ENCODE measurements around the gene SNX8.
"Not testable (repeated sequence)": the region's sequence is repeated elsewhere in the genome, so short reads cannot be mapped to it uniquely, and the experiment has no call there.

The SNX8 gene

GRCh38 chr7:2314209-2314955 is at the start of gene SNX8:
Gene SNX8, minus strand, starts transcription at chr7:2314441. Its CDS starts 20 bp downstream, at chr7:2314421.
- peak; percentile 98 for DNase-seq (ENCODE audit: low spot score)

DNA sequence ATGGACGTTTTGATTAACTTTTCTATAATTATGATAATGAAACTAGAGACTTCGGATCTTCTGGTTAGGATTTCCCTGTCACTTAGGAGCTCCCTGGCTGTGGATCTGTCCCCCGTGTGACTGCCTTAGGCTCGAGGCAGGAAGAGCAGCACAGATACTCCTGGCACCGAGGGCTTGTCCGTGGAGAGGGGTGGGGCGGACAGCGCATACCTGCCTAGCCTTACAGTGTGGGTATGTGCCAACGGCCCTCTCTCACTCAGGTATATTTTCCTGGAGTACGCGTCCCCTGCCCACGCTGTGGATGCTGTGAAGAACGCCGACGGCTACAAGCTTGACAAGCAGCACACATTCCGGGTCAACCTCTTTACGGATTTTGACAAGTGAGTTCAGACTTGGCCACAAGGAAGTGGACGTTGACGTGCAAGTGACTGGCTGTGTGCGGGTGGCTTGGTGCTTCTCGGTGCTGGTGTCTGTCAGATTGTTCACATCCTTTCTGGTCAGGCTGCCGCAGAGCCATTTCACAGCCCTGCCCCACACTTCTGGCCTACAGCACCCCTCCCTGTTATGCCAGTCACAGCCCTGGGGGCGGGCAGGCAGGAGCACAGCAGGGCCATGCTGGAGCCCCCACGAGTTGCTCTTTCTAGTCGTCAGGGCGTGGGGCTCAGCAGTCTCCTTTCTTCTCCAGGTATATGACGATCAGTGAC is 48.3 kb upstream of the SNX8 start:
- no peak for DNase-seq (ENCODE audit: low spot score)

- no peak for DNase-seq (ENCODE audit: low spot score)
Observed at GRCh38 chr7:2360796-2361195, 46.6 kb upstream of the SNX8 start.

GRCh38 chr7:2359610-2360009 is 45.4 kb upstream of the SNX8 start:
- DNase-seq (ENCODE audit: low spot score) = no peak

DNA sequence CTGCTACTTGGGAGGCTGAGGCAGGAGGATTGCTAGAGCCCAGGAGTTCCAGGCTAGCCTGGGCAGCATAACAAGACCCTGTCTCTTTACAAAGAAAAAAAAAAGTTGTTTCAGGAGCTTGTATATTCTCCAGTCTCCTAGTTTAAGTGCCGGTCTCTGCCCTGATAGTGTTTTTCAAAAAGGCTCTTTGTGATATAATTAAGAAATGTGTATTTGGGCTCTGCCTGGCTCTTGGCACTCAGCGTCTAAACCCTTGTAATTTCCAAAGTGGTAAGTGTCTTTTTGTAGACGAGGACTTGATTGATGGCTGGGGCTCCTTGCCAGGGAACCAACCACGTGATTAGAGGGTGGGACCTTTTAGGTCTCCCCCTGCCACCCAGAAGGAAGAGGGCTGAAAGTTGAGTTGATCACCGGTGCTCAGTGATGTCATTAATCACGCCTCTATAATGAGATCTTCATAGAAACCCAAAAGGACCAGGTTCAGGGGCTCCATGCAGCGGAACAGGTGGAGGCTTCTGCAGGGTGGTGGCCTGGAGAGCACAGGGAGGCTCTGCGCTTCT is 44.8 kb upstream of the SNX8 start:
- no peak for DNase-seq (ENCODE audit: low spot score)

GRCh38 chr7:2357571-2357970 is 43.3 kb upstream of the SNX8 start:
- peak; percentile 4 for DNase-seq (ENCODE audit: low spot score)

GRCh38 chr7:2357165-2357564 is 42.9 kb upstream of the SNX8 start:
- DNase-seq (ENCODE audit: low spot score) = peak; percentile 5

- DNase-seq (ENCODE audit: low spot score) = no peak
Observed at GRCh38 chr7:2355705-2356008, 41.4 kb upstream of the SNX8 start.

- DNase-seq (ENCODE audit: low spot score) = no peak
Observed at GRCh38 chr7:2354939-2355704, 40.9 kb upstream of the SNX8 start.

DNA sequence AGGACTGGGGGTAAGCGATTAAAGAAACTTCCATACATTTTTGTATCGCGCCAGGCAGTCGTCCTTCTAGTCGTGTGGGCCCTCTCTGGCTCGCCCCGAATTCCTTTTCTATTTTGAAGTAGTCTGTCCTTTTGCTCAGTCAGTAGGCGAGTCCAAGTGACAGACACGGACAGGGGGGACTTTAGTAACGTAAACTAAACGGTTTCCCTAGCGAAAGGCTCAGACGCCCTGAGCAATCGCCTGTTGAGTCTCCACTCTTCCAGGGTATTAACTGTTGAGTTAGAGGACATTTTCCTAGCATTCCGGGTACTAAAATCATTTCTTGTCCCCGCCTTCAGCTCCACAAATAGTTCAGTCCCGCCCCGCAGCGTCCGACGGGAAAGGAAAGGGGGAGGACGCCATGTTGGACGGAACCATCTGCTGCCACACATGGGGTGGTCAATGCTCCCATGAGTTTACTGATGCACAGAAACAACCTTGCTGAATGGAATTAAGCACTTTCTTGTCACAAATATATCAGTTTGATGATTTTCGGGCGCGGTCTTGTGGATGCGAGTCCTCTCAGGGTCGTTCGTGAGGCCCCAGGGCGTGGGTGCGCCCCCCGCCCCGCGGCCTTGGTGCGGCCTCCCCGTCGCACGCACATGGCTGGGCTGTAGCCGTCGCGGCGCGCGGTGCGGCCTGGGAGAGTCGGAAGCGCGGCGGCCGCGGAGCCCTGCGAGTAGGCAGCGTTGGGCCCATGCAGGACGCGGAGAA is 40.1 kb upstream of the SNX8 start, which contains the start of gene EIF3B:
EIF3B (plus strand) TSS at position 642 of the 753 bp plus-strand sequence; CDS start at position 737, 95 bp downstream.
- peak; percentile 93 for DNase-seq (ENCODE audit: low spot score)

GRCh38 chr7:2353936-2354185 is 39.6 kb upstream of the SNX8 start:
- DNase-seq (ENCODE audit: low spot score) = peak; percentile 96

DNA sequence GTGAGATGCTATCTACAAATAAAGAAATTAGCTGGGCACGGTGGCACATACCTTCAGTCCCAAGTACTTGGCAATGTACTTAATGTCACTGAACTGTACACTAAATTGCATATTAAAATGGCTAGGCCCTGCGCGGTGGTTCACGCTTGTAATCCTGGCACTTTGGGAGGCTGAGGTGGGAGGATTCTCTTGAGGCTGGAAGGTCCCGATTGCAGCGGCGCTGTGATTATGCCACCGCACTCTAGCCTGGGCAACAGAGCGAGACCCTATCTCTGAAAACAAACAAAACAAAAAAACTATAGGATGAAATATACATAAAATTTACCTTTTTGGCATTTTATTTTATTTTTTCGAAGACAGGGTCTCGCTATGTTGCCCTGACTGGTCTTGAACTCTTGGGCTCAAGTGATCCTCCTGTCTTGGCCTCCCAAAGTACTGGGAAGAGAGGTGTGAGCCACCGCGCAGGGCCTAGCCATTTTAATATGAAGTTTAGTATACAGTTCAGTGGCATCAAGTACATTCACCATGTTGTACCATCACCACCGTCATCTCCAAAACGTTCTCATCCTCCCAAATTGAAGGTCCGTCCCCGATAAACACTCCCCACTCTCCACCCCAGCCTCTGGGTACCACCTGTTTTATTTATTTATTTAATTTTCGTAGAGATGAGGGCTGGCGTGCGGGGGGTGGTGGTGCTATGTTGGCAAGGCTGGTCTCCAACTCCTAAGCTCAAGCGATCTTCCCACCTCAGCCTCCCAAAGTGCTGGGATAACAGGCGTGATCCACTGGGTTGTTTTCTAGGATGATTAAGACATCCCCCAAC is 39.1 kb upstream of the SNX8 start:
- no peak for DNase-seq (ENCODE audit: low spot score)

GRCh38 chr7:2350861-2351260 is 36.6 kb upstream of the SNX8 start:
- no peak for DNase-seq (ENCODE audit: low spot score)

- no peak for DNase-seq (ENCODE audit: low spot score)
Observed at GRCh38 chr7:2350055-2350454, 35.8 kb upstream of the SNX8 start.

- not testable (repeated sequence) for DNase-seq (ENCODE audit: low spot score)
Observed at GRCh38 chr7:2347351-2348063, 33.3 kb upstream of the SNX8 start.

- no peak for DNase-seq (ENCODE audit: low spot score)
Observed at GRCh38 chr7:2336626-2337299, 22.5 kb upstream of the SNX8 start.

GRCh38 chr7:2332606-2333231 is 18.5 kb upstream of the SNX8 start:
- DNase-seq (ENCODE audit: low spot score) = not testable (repeated sequence)

GRCh38 chr7:2331707-2332106 is 17.5 kb upstream of the SNX8 start:
- no peak for DNase-seq (ENCODE audit: low spot score)

DNA sequence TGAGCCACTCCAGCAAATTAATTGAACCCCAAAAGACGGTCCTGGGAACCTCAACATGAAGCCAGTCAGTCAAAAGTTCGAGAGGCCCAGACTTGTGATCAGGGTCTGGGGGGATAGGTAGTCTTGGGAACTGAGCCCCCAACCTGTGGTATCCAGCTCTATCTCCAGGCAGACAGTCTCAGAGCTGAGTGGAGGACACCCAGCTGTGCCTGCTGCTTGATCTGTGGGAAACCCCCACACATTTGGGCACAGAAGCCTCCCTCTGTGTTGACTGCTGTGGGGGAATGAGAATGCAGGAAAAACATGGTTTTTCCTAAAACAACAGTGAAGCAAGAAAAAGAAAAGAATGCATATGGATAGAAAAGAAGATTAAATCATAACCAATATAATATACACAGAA is 16.3 kb upstream of the SNX8 start:
- DNase-seq (ENCODE audit: low spot score) = no peak

- DNase-seq (ENCODE audit: low spot score) = no peak
Observed at GRCh38 chr7:2326951-2327350, 12.7 kb upstream of the SNX8 start.

All from HuH-7.5 (cell line).